H9 (cell line): Measurements from ENCODE around the gene KCNMA1. TPM values are rescaled to one million over a fixed set of nuclear protein-coding genes. Genes with fewer than 3 reads are reported as not detected.

Experiments
- DNase-seq: peaks from one replicate; pipeline ENCODE4 v3.0.0-alpha.2; 2017
- H2AFZ ChIP-seq: one replicate; pipeline ENCODE4 v1.6.1; 2013; ENCODE audit warnings: mild to moderate bottlenecking, low read length, control low read depth, moderate library complexity
- H2AK5ac ChIP-seq: 2 replicates; pipeline ENCODE4 v1.6.1; 2013; ENCODE audit warnings: low read length, control low read depth, mixed read lengths; ENCODE audit not compliant: insufficient read length
- H2BK120ac ChIP-seq: one replicate; pipeline ENCODE4 v1.6.1; 2013; ENCODE audit warnings: low read depth, mild to moderate bottlenecking, low read length, control low read depth, inconsistent platforms; ENCODE audit not compliant: poor library complexity, severe bottlenecking
- H2BK12ac ChIP-seq: 2 replicates; pipeline ENCODE4 v1.6.1; 2013; ENCODE audit warnings: low read length, control low read depth, mixed read lengths, low read depth; ENCODE audit not compliant: insufficient read length
- H2BK15ac ChIP-seq: 2 replicates; pipeline ENCODE4 v1.6.1; 2013; ENCODE audit warnings: low read depth, low read length, control low read depth
- H2BK20ac ChIP-seq: one replicate; pipeline ENCODE4 v1.6.1; 2013; ENCODE audit warnings: low read depth, mild to moderate bottlenecking, low read length, control low read depth, inconsistent platforms; ENCODE audit not compliant: poor library complexity, severe bottlenecking
- H2BK5ac ChIP-seq: 2 replicates; pipeline ENCODE4 v1.6.1; 2013; ENCODE audit warnings: low read length, control low read depth, mixed read lengths; ENCODE audit not compliant: insufficient read length
- H3K14ac ChIP-seq: 2 replicates; pipeline ENCODE4 v1.6.1; 2013; ENCODE audit warnings: low read length, control low read depth; ENCODE audit not compliant: insufficient read depth
- H3K18ac ChIP-seq: 2 replicates; pipeline ENCODE4 v1.6.1; 2013; ENCODE audit warnings: low read depth, mild to moderate bottlenecking, mixed read lengths, low read length, control low read depth; ENCODE audit not compliant: insufficient read length
- H3K23ac ChIP-seq: 2 replicates; pipeline ENCODE4 v1.6.1; 2013; ENCODE audit warnings: low read length, control low read depth, mixed read lengths, low read depth; ENCODE audit not compliant: insufficient read length
- H3K23me2 ChIP-seq: 2 replicates; pipeline ENCODE4 v1.6.1; 2013; ENCODE audit warnings: low read depth, mild to moderate bottlenecking, mixed read lengths, low read length, control low read depth; ENCODE audit not compliant: insufficient read length, poor library complexity, severe bottlenecking
- H3K27ac ChIP-seq: 2 replicates; pipeline ENCODE4 v1.5.1; 2013; ENCODE audit warnings: low read length, control low read depth, mixed read lengths, low read depth; ENCODE audit not compliant: insufficient read length
- H3K27me3 ChIP-seq: 2 replicates; pipeline ENCODE4 v1.6.1; 2013; ENCODE audit warnings: low read length, control low read depth, inconsistent platforms; ENCODE audit not compliant: insufficient read depth
- H3K4ac ChIP-seq: 2 replicates; pipeline ENCODE4 v1.6.1; 2013; ENCODE audit warnings: low read depth, mild to moderate bottlenecking, control low read depth, inconsistent platforms, low read length, moderate library complexity
- H3K4me1 ChIP-seq: 2 replicates; pipeline ENCODE4 v1.6.1; 2013; ENCODE audit warnings: low read length, control low read depth, inconsistent platforms; ENCODE audit not compliant: insufficient read depth
- H3K4me2 ChIP-seq: 2 replicates; pipeline ENCODE4 v1.6.1; 2013; ENCODE audit warnings: low read length, control low read depth, mixed read lengths; ENCODE audit not compliant: insufficient read length, insufficient read depth
- H3K56ac ChIP-seq: 2 replicates; pipeline ENCODE4 v1.6.1; 2013; ENCODE audit warnings: low read depth, mild to moderate bottlenecking, mixed read lengths, low read length, control low read depth; ENCODE audit not compliant: insufficient read length
- H3K79me1 ChIP-seq: 2 replicates; pipeline ENCODE4 v1.6.1; 2013; ENCODE audit warnings: low read depth, mild to moderate bottlenecking, moderate library complexity, low read length, control low read depth, inconsistent platforms; ENCODE audit not compliant: insufficient read depth, poor library complexity, severe bottlenecking
- H3K79me2 ChIP-seq: 2 replicates; pipeline ENCODE4 v1.6.1; 2013; ENCODE audit warnings: low read length, control low read depth, inconsistent platforms; ENCODE audit not compliant: insufficient read depth
- H3K9ac ChIP-seq: 2 replicates; pipeline ENCODE4 v1.6.1; 2013; ENCODE audit warnings: low read length, control low read depth, mixed read lengths; ENCODE audit not compliant: insufficient read length; ENCODE audit errors: extremely low read depth
- H3K9me3 ChIP-seq: one replicate; pipeline ENCODE4 v1.6.1; 2013; ENCODE audit warnings: low read depth, low read length, inconsistent platforms; ENCODE audit not compliant: control insufficient read depth
- H3T11ph ChIP-seq: one replicate; pipeline ENCODE4 v1.6.1; 2013; ENCODE audit warnings: mild to moderate bottlenecking, low read length, control low read depth, inconsistent platforms
- H4K20me1 ChIP-seq: one replicate; pipeline ENCODE4 v1.6.1; 2013; ENCODE audit not compliant: control insufficient read depth, insufficient read length, insufficient read depth
- H4K5ac ChIP-seq: 2 replicates; pipeline ENCODE4 v1.6.1; 2013; ENCODE audit warnings: low read depth, mild to moderate bottlenecking, mixed read lengths, low read length, control low read depth; ENCODE audit not compliant: insufficient read length
- H4K8ac ChIP-seq: replicated peaks from 2 replicates; pipeline ENCODE4 v1.6.1; 2013; ENCODE audit warnings: low read length, control low read depth, mixed read lengths, low read depth; ENCODE audit not compliant: insufficient read length
- H4K91ac ChIP-seq: 2 replicates; pipeline ENCODE4 v1.6.1; 2013; ENCODE audit warnings: low read depth, mild to moderate bottlenecking, moderate library complexity, mixed read lengths, low read length, control low read depth; ENCODE audit not compliant: insufficient read length
- H3K27ac Mint-ChIP-seq, 3 experiments: 2 replicates in 2 of 3; 3 replicates in 1 of 3; pipeline ENCODE4 v1.8.0; 2020 to 2021; ENCODE audit warnings: mixed read lengths in 3 of 3, mild to moderate bottlenecking in 1 of 3, moderate library complexity in 1 of 3
- H3K27me3 Mint-ChIP-seq: 2 replicates; pipeline ENCODE4 v1.8.0; 2021; ENCODE audit warnings: low read depth, mild to moderate bottlenecking, moderate library complexity, mixed read lengths
- H3K36me3 Mint-ChIP-seq, 3 experiments: 2 replicates in 2 of 3; 3 replicates in 1 of 3; pipeline ENCODE4 v1.8.0; 2020 to 2021; ENCODE audit warnings: low read depth in 3 of 3, mixed read lengths in 3 of 3; ENCODE audit not compliant: insufficient read depth in 1 of 3
- H3K4me1 Mint-ChIP-seq, 2 experiments: 2 replicates each; pipeline ENCODE4 v1.8.0; 2020; ENCODE audit warnings: mixed read lengths in 2 of 2
- H3K4me3 Mint-ChIP-seq, 2 experiments: 2 replicates in 1 of 2; 3 replicates in 1 of 2; pipeline ENCODE4 v1.8.0; 2020 to 2021; ENCODE audit warnings: mild to moderate bottlenecking in 2 of 2, mixed read lengths in 2 of 2, moderate library complexity in 1 of 2
- H3K9me3 Mint-ChIP-seq, 2 experiments: 2 replicates in 1 of 2; 3 replicates in 1 of 2; pipeline ENCODE4 v1.8.0; 2020; ENCODE audit warnings: mild to moderate bottlenecking in 2 of 2, mixed read lengths in 2 of 2, moderate library complexity in 1 of 2
- CTCF ChIP-seq: fragments of 200-600 bp; sonication (generic); conservative IDR thresholded peaks from 3 replicates; pipeline ENCODE4 v1.8.0; 2021; ENCODE audit warnings: antibody characterized with exemption, mild to moderate bottlenecking
- WGBS: extraction: QIAGEN DNeasy Blood & Tissue Kit; methylation state at CpG from one replicate; pipeline ENCODE4 v1.1.7; 2013; ENCODE audit warnings: missing lambda C conversion rate, low lambda C conversion rate, mixed read lengths; ENCODE audit not compliant: insufficient read length; ENCODE audit errors: extremely low coverage; 5-methylcytosine and 5-hydroxymethylcytosine counted together
- total RNA-seq: library from RNA; stranded (reverse); gene quantifications from 2 replicates; pipeline ENCODE4 v1.2.1, GENCODE V29; 2021

The KCNMA1 gene
- total RNA-seq, 1 experiment from 2014 or later: 2.0 TPM

DNA sequence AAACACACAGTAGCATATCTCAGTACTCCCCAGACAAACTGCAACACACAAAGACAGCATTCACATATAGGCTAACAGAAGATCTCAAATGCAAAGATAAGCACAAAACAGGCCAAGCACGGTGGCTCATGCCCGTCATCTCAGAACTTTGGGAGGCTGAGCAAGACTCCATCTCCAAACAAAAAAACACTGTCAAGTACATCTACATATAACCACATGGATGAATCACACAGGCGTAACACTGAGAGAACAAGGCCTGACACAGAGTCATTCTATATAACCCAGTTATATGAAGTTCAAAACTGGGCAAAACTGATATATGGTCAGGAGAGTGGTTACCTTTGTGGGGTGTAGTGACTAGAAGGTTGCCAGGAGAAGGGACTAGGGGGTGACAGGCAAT is 506.4 kb downstream of the KCNMA1 start:
- Histone ChIP-seq H3K4ac (no peak overlapping the region), H3K18ac (no peak overlapping the region), H3K79me2 (no peaks in the 10 kb centered on the region), H2BK12ac (no peak overlapping the region), H2BK15ac (no peak overlapping the region), H3K23me2 (no peaks in the 10 kb centered on the region), H3K23ac (no peak overlapping the region), H3T11ph (no peak overlapping the region), H3K27me3 (no peaks in the 10 kb centered on the region), H3K9me3 (no peaks in the 10 kb centered on the region), H3K4me1 (no peaks in the 10 kb centered on the region), H4K5ac (no peak overlapping the region), H2AK5ac (no peak overlapping the region), H3K4me2 (no peak overlapping the region), H4K8ac (no peak overlapping the region), H3K9ac (no peak overlapping the region), H2AFZ (no peak overlapping the region), H3K14ac (no peak overlapping the region; the same call in 1 of the 2 replicates), H2BK5ac (no peak overlapping the region), H3K79me1 (no peaks in the 10 kb centered on the region), H4K20me1 (no peaks in the 10 kb centered on the region), H2BK20ac (no peak overlapping the region), H3K56ac (no peak overlapping the region), H3K27ac (no peak overlapping the region), H2BK120ac (no peak overlapping the region), H4K91ac (no peak overlapping the region)
- no peak for TF ChIP-seq CTCF
- Mint-ChIP-seq H3K9me3 (no peaks in the 10 kb centered on the region), H3K4me3 (no peak overlapping the region), H3K27me3 (no peaks in the 10 kb centered on the region; the same call in 1 of the 2 replicates), H3K36me3 (no peaks in the 10 kb centered on the region), H3K27ac (no peak overlapping the region; a peak in 1 of 7 replicates), H3K4me1 (peaks cover 0 to 3% of the 10 kb centered on the region in 2 experiments; a peak in 1 of 4 replicates)
- no CpG with 5 or more reads among the region's 3 CpGs for WGBS
- DNase-seq: no peak
